Measurements from ENCODE around the gene CROCC.
"Not testable (repeated sequence)": the region's sequence is repeated elsewhere in the genome, so short reads cannot be mapped to it uniquely, and the experiment has no call there.

The CROCC gene

GRCh38 chr1:16896316-16897055 lies 25.2 kb upstream of the CROCC start:
- not testable (repeated sequence) for DNase-seq

- not testable (repeated sequence) for DNase-seq
These were observed 24.1 kb upstream of the CROCC start for GRCh38 chr1:16897653-16898052.

GRCh38 chr1:16898298-16898697 lies 23.4 kb upstream of the CROCC start:
- not testable (repeated sequence) for DNase-seq

- DNase-seq = not testable (repeated sequence)
These were observed 22.7 kb upstream of the CROCC start for GRCh38 chr1:16899020-16899419.

- no peak for DNase-seq
These were observed 21.0 kb upstream of the CROCC start for GRCh38 chr1:16900751-16901150.

GRCh38 chr1:16901371-16901770 lies 20.4 kb upstream of the CROCC start:
- not testable (repeated sequence) for DNase-seq

GRCh38 chr1:16903054-16903453 lies 18.7 kb upstream of the CROCC start:
- no peak for DNase-seq

- no peak for DNase-seq
These were observed 18.3 kb upstream of the CROCC start for GRCh38 chr1:16903458-16903796.

GRCh38 chr1:16904560-16905109 lies 17.1 kb upstream of the CROCC start:
- DNase-seq = peak; percentile 100

- DNase-seq = no peak
These were observed 16.4 kb upstream of the CROCC start for GRCh38 chr1:16905110-16905867.

- DNase-seq = no peak
These were observed 15.6 kb upstream of the CROCC start for GRCh38 chr1:16905868-16906702.

- no peak for DNase-seq
These were observed 14.9 kb upstream of the CROCC start for GRCh38 chr1:16906873-16907272.

GRCh38 chr1:16907870-16908758 lies 13.6 kb upstream of the CROCC start:
- no peak for DNase-seq

- DNase-seq = not testable (repeated sequence)
These were observed 9.6 kb upstream of the CROCC start for GRCh38 chr1:16911851-16912721.

- DNase-seq = not testable (repeated sequence)
These were observed 9.0 kb upstream of the CROCC start for GRCh38 chr1:16912742-16913141.

GRCh38 chr1:16913181-16913832 lies 8.4 kb upstream of the CROCC start:
- no peak for DNase-seq

- peak; percentile 96 for DNase-seq
These were observed 7.7 kb upstream of the CROCC start for GRCh38 chr1:16913833-16914662.

- not testable (repeated sequence) for DNase-seq
These were observed 6.7 kb upstream of the CROCC start for GRCh38 chr1:16914928-16915626.

- no peak for DNase-seq
These were observed 6.1 kb upstream of the CROCC start for GRCh38 chr1:16915627-16915973.

All from T-helper 9 cell (primary cell).